HepG2 (cell line): ENCODE results near the gene ZBP1. TPM values are rescaled to one million over a fixed set of nuclear protein-coding genes. Genes with fewer than 3 reads are reported as not detected.

Source experiments
- DPF2 ChIP-seq: sonication (generic); formaldehyde crosslinking; IDR thresholded peaks from 2 replicates; pipeline ENCODE4 v1.4.0; 2020; ENCODE audit warnings: mild to moderate bottlenecking, low read depth, missing genetic modification reagents, borderline replicate concordance
- FOXC1 ChIP-seq: sonication (generic); formaldehyde crosslinking; IDR thresholded peaks from 2 replicates; pipeline ENCODE4 v1.8.0; 2022; ENCODE audit warnings: mild to moderate bottlenecking, missing genetic modification reagents, borderline replicate concordance
- KIAA2018 ChIP-seq: sonication (generic); formaldehyde crosslinking; IDR thresholded peaks from 2 replicates; pipeline ENCODE4 v1.5.0; 2020; ENCODE audit warnings: mild to moderate bottlenecking, missing genetic modification reagents, borderline replicate concordance
- NR2F1 ChIP-seq, 2 experiments: fragments of 450-650 bp in 1 of 2; formaldehyde crosslinking in 1 of 2; IDR thresholded peaks; 2 replicates each; pipeline versions ENCODE4 v1.5.0 to v1.6.1; 2016 to 2020; ENCODE audit warnings: mild to moderate bottlenecking in 1 of 2, missing compliant biosample characterization in 1 of 2, missing genetic modification reagents in 1 of 2, moderate library complexity in 1 of 2
- SKI ChIP-seq: fragments of 450-650 bp; IDR thresholded peaks from one replicate; pipeline ENCODE4 v1.6.1; 2018; ENCODE audit warnings: mild to moderate bottlenecking; ENCODE audit not compliant: partially characterized antibody
- TCF12 ChIP-seq, 2 experiments: fragments of 450-650 bp in 1 of 2; sonication (generic) in 1 of 2; formaldehyde crosslinking in 1 of 2; IDR thresholded peaks; 2 replicates each; pipeline versions ENCODE4 v1.6.1 to v1.8.0; 2017 to 2022; ENCODE audit warnings: antibody characterized with exemption in 1 of 2, mild to moderate bottlenecking in 1 of 2, missing genetic modification reagents in 1 of 2, moderate library complexity in 1 of 2
- TSC22D2 ChIP-seq: sonication (generic); formaldehyde crosslinking; IDR thresholded peaks from 2 replicates; pipeline ENCODE4 v1.5.1; 2020; ENCODE audit warnings: missing genetic modification reagents, mild to moderate bottlenecking, borderline replicate concordance
- ZBTB38 ChIP-seq: sonication (generic); formaldehyde crosslinking; IDR thresholded peaks from 2 replicates; pipeline ENCODE4 v1.5.1; 2020; ENCODE audit warnings: mild to moderate bottlenecking, missing genetic modification reagents
- ZC3H13 ChIP-seq: sonication (generic); formaldehyde crosslinking; IDR thresholded peaks from 2 replicates; pipeline ENCODE4 v1.8.1; 2023; ENCODE audit warnings: mild to moderate bottlenecking, missing genetic modification reagents, moderate library complexity
- ZMYM3 ChIP-seq: sonication (generic); formaldehyde crosslinking; IDR thresholded peaks from 2 replicates; pipeline ENCODE4 v1.5.1; 2020; ENCODE audit warnings: mild to moderate bottlenecking, missing genetic modification reagents
- ZNF33A ChIP-seq: sonication (generic); formaldehyde crosslinking; IDR thresholded peaks from 2 replicates; pipeline ENCODE4 v1.5.1; 2020; ENCODE audit warnings: missing genetic modification reagents, mild to moderate bottlenecking, moderate library complexity, borderline replicate concordance
- ZNF34 ChIP-seq: sonication (generic); formaldehyde crosslinking; IDR thresholded peaks from 2 replicates; pipeline ENCODE4 v1.4.0; 2020; ENCODE audit warnings: mild to moderate bottlenecking, missing genetic modification reagents, borderline replicate concordance
- ZNF589 ChIP-seq: sonication (generic); formaldehyde crosslinking; conservative IDR thresholded peaks from 2 replicates; pipeline ENCODE4 v1.8.0; 2022; ENCODE audit warnings: mild to moderate bottlenecking, moderate library complexity, missing genetic modification reagents
- ZNF644 ChIP-seq: IDR thresholded peaks from 2 replicates; pipeline ENCODE4 v1.6.1; 2016; ENCODE audit warnings: low read depth
- ZNF792 ChIP-seq: IDR thresholded peaks from 2 replicates; pipeline ENCODE4 v1.6.1; 2016
- ZSCAN12 ChIP-seq: sonication (generic); formaldehyde crosslinking; IDR thresholded peaks from 2 replicates; pipeline ENCODE4 v1.9.0; 2021; ENCODE audit warnings: mild to moderate bottlenecking, missing genetic modification reagents
- polyA plus RNA-seq, 8 experiments: library from polyadenylated mRNA; depleted of rRNA in 3 of 8; stranded (reverse) in 7 of 8; unstranded in 1 of 8; fragments of >200 nt; fragmentation: Illumina TruSeq in 4 of 8; extraction: Trizol in 4 of 8; gene quantifications; 2 replicates each; pipeline versions ENCODE4 v1.2.1 to v1.2.3, GENCODE V29; 2011 to 2016; ENCODE audit warnings: low read depth in 4 of 8, missing spikeins in 1 of 8, mixed read lengths in 1 of 8; ENCODE audit not compliant: insufficient read depth in 1 of 8
- total RNA-seq, 5 experiments: library from RNA; depleted of rRNA; stranded (reverse); fragments of >200 nt; fragmentation: Illumina TruSeq; extraction: Trizol; gene quantifications; 2 replicates each; pipeline ENCODE4 v1.2.3, GENCODE V29; 2016; ENCODE audit warnings: low read depth in 1 of 5
- TF ChIP-seq, protein P1 (sequence below): conservative IDR thresholded peaks from 2 replicates; pipeline ENCODE4 v1.6.1; 2018; ENCODE audit warnings: missing genetic modification reagents
- TF ChIP-seq, protein P2 (sequence below): IDR thresholded peaks from 2 replicates; pipeline ENCODE4 v1.6.1; 2018; ENCODE audit warnings: missing genetic modification reagents, mild to moderate bottlenecking, missing compliant biosample characterization

The ZBP1 gene
- total and polyA plus RNA-seq, 2 of the 13 experiments (the other 11 are each of a cell fraction or from before 2014, with no cell fraction given): not detected

GRCh38 chr20:57560554-57561355 lies 59.5 kb downstream of the ZBP1 start, which contains the start of gene PCK1 (continued):
- TF ChIP-seq KIAA2018 (CRISPR knock-in tag) (0 out of 2 replicates have a peak, but pooled peaks have one; percentile 17), ZBTB38 (CRISPR knock-in tag) (no peak), TCF12 (IDR thresholded peaks at IDR 0.05) (no peak), TCF12 (CRISPR knock-in tag; IDR thresholded peaks at IDR 0.05) (peak; percentile 99), ZSCAN12 (CRISPR knock-in tag) (peak; percentile 94), ZNF34 (CRISPR knock-in tag) (no peak), TSC22D2 (CRISPR knock-in tag) (no peak), ZMYM3 (CRISPR knock-in tag) (peak; percentile 92), SKI (peak; percentile 98), ZNF589 (CRISPR knock-in tag) (peak; percentile 83), DPF2 (CRISPR knock-in tag) (peak; percentile 95; the same call in 1 of the 2 replicates), ZNF644 (peak; percentile 80), ZNF792 (CRISPR knock-in tag) (peak; percentile 100), NR2F1 (CRISPR knock-in tag; IDR thresholded peaks at IDR 0.05) (peak; percentile 99 to 100), ZNF33A (CRISPR knock-in tag) (no peak), FOXC1 (CRISPR knock-in tag) (peak; percentile 85), ZC3H13 (CRISPR knock-in tag) (peak; percentile 49; the same call in 1 of the 2 replicates)
- TF ChIP-seq, protein P1, sequence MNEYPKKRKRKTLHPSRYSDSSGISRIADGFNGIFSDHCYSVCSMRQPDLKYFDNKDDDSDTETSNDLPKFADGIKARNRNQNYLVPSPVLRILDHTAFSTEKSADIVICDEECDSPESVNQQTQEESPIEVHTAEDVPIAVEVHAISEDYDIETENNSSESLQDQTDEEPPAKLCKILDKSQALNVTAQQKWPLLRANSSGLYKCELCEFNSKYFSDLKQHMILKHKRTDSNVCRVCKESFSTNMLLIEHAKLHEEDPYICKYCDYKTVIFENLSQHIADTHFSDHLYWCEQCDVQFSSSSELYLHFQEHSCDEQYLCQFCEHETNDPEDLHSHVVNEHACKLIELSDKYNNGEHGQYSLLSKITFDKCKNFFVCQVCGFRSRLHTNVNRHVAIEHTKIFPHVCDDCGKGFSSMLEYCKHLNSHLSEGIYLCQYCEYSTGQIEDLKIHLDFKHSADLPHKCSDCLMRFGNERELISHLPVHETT (CRISPR knock-in tag): peak; percentile 27; the same call in 1 of the 2 replicates
- TF ChIP-seq, protein P2, sequence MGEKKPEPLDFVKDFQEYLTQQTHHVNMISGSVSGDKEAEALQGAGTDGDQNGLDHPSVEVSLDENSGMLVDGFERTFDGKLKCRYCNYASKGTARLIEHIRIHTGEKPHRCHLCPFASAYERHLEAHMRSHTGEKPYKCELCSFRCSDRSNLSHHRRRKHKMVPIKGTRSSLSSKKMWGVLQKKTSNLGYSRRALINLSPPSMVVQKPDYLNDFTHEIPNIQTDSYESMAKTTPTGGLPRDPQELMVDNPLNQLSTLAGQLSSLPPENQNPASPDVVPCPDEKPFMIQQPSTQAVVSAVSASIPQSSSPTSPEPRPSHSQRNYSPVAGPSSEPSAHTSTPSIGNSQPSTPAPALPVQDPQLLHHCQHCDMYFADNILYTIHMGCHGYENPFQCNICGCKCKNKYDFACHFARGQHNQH (CRISPR knock-in tag): peak; percentile 100
